HFFc6 (cell line): Measurements from ENCODE around the gene MTHFR. TPM values are rescaled to one million over a fixed set of nuclear protein-coding genes. Genes with fewer than 3 reads are reported as not detected.
A peak's percentile ranks its signal among the peaks of the same experiment; 100 is the strongest.

Experiments used
- DNase-seq: peaks from one replicate; pipeline ENCODE4 v3.0.0-alpha.2; 2018
- H3K27ac Mint-ChIP-seq: 2 replicates; pipeline ENCODE4 v1.8.0; 2020; ENCODE audit warnings: mild to moderate bottlenecking, mixed read lengths
- H3K27me3 Mint-ChIP-seq: 2 replicates; pipeline ENCODE4 v1.8.0; 2021; ENCODE audit warnings: mild to moderate bottlenecking, moderate library complexity, mixed read lengths; ENCODE audit not compliant: insufficient read depth
- H3K36me3 Mint-ChIP-seq: 2 replicates; pipeline ENCODE4 v1.8.0; 2021; ENCODE audit warnings: low read depth, mixed read lengths
- H3K4me1 Mint-ChIP-seq: 2 replicates; pipeline ENCODE4 v1.8.0; 2020; ENCODE audit warnings: low read depth, mixed read lengths
- H3K4me3 Mint-ChIP-seq: 2 replicates; pipeline ENCODE4 v1.8.0; 2020; ENCODE audit warnings: mild to moderate bottlenecking, moderate library complexity, mixed read lengths
- H3K9me3 Mint-ChIP-seq: 2 replicates; pipeline ENCODE4 v1.8.0; 2020; ENCODE audit warnings: mild to moderate bottlenecking, mixed read lengths
- CTCF ChIP-seq: fragments of 200-600 bp; sonication (generic); IDR thresholded peaks from 2 replicates; pipeline ENCODE4 v1.5.0; 2021; ENCODE audit warnings: antibody characterized with exemption, mild to moderate bottlenecking
- total RNA-seq, 6 experiments: library from RNA; stranded (reverse); fragmentation: NEBNext Ultra II Directional; extraction: Animal tissue kit (Norgen Biotek cat#: 25700); gene quantifications; 2 replicates in 1 of 6; 3 replicates in 5 of 6; pipeline ENCODE4 v1.2.3, GENCODE V29; 2021

Gene MTHFR
- total RNA-seq, 6 experiments from 2014 or later = 9.4 to 11.7 (median 10.5) TPM

GRCh38 chr1:11793819-11794218 is 11.9 kb downstream of the MTHFR start:
- peaks cover 30% of the 10 kb centered on the region for H3K36me3 Mint-ChIP-seq
- H3K27ac Mint-ChIP-seq = no peak overlapping the region
- H3K4me3 Mint-ChIP-seq = no peak overlapping the region
- TF ChIP-seq CTCF = no peak
- no peaks in the 10 kb centered on the region; the same call in none of the 2 replicates for H3K27me3 Mint-ChIP-seq
- H3K4me1 Mint-ChIP-seq = peaks cover 26% of the 10 kb centered on the region
- DNase-seq = no peak
- no peaks in the 10 kb centered on the region for H3K9me3 Mint-ChIP-seq

- Mint-ChIP-seq H3K9me3 (no peaks in the 10 kb centered on the region), H3K27ac (no peak overlapping the region), H3K4me3 (no peak overlapping the region), H3K36me3 (peaks cover 30% of the 10 kb centered on the region), H3K4me1 (peaks cover 34% of the 10 kb centered on the region), H3K27me3 (no peaks in the 10 kb centered on the region; the same call in 1 of the 2 replicates)
- no peak for DNase-seq
- no peak for TF ChIP-seq CTCF
Observed at GRCh38 chr1:11792106-11792505, 13.7 kb downstream of the MTHFR start.

- Mint-ChIP-seq H3K9me3 (no peaks in the 10 kb centered on the region), H3K4me1 (peaks cover 33% of the 10 kb centered on the region), H3K36me3 (peaks cover 26% of the 10 kb centered on the region), H3K27ac (peak overlapping the region; percentile 54), H3K27me3 (no peaks in the 10 kb centered on the region; the same call in 1 of the 2 replicates), H3K4me3 (no peak overlapping the region)
- no peak for TF ChIP-seq CTCF
- peak; percentile 25 for DNase-seq
Observed at GRCh38 chr1:11790880-11791715, 14.7 kb downstream of the MTHFR start.

GRCh38 chr1:11790101-11790879 is 15.5 kb downstream of the MTHFR start:
- H3K9me3 Mint-ChIP-seq = no peaks in the 10 kb centered on the region
- peaks cover 18% of the 10 kb centered on the region for H3K36me3 Mint-ChIP-seq
- no peak for TF ChIP-seq CTCF
- peaks cover 33% of the 10 kb centered on the region for H3K4me1 Mint-ChIP-seq
- DNase-seq = no peak
- H3K4me3 Mint-ChIP-seq = no peak overlapping the region
- peak overlapping the region; percentile 54 for H3K27ac Mint-ChIP-seq
- H3K27me3 Mint-ChIP-seq = no peaks in the 10 kb centered on the region; the same call in 1 of the 2 replicates

GRCh38 chr1:11789126-11790067 is 16.4 kb downstream of the MTHFR start:
- Mint-ChIP-seq H3K27ac (no peak overlapping the region), H3K9me3 (no peaks in the 10 kb centered on the region), H3K4me3 (no peak overlapping the region), H3K36me3 (peaks cover 9% of the 10 kb centered on the region), H3K4me1 (peaks cover 33% of the 10 kb centered on the region), H3K27me3 (no peaks in the 10 kb centered on the region; the same call in 1 of the 2 replicates)
- no peak for TF ChIP-seq CTCF
- no peak for DNase-seq
